Sigmoid colon (tissue), 4 donors: ENCODE measurements around the gene ID1.

Source experiments
- EP300 ChIP-seq, 4 donors: sonication (generic); formaldehyde crosslinking; IDR thresholded peaks; one replicate each; pipeline ENCODE4 v1.6.1; 2017; ENCODE audit warnings: antibody characterized with exemption in 4 of 4
- POLR2A ChIP-seq, 2 donors: fragments of 450-650 bp; IDR thresholded peaks; one replicate each; pipeline ENCODE4 v1.6.1; 2016; ENCODE audit warnings: antibody characterized with exemption in 2 of 2, mild to moderate bottlenecking in 2 of 2, moderate library complexity in 2 of 2
- POLR2AphosphoS5 ChIP-seq, 4 donors: sonication (generic); formaldehyde crosslinking; IDR thresholded peaks; one replicate each; pipeline ENCODE4 v1.6.1; 2017; ENCODE audit warnings: antibody characterized with exemption in 4 of 4
- TF ChIP-seq, protein P1 (sequence below), 4 experiments: fragments of 450-650 bp in 3 of 4; fragments of 200-600 bp in 1 of 4; IDR thresholded peaks; one replicate each; pipeline ENCODE4 v1.5.1; 2016 to 2019; ENCODE audit warnings: antibody characterized with exemption in 4 of 4, mild to moderate bottlenecking in 3 of 4, moderate library complexity in 2 of 4

DNA sequence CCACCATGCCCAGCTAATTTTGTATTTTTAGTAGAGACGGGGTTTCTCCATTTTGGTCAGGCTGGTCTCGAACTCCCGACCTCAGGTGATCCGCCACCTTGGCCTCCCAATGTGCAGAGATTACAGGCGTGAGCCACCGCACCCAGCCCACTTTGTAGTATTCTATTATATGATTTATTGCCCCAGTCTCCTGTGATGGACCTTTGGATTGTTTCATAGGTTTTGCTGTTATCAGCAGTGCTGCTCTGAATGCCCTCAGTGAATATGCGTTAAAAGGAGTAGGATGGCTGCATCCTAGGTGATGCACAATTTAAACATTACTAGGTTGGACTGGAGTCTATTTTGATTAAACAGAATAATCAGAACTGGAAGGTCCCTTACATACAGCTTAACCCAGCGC, 10.3 kb downstream of the ID1 start:
- TF ChIP-seq, protein P1, sequence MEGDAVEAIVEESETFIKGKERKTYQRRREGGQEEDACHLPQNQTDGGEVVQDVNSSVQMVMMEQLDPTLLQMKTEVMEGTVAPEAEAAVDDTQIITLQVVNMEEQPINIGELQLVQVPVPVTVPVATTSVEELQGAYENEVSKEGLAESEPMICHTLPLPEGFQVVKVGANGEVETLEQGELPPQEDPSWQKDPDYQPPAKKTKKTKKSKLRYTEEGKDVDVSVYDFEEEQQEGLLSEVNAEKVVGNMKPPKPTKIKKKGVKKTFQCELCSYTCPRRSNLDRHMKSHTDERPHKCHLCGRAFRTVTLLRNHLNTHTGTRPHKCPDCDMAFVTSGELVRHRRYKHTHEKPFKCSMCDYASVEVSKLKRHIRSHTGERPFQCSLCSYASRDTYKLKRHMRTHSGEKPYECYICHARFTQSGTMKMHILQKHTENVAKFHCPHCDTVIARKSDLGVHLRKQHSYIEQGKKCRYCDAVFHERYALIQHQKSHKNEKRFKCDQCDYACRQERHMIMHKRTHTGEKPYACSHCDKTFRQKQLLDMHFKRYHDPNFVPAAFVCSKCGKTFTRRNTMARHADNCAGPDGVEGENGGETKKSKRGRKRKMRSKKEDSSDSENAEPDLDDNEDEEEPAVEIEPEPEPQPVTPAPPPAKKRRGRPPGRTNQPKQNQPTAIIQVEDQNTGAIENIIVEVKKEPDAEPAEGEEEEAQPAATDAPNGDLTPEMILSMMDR (IDR thresholded peaks at IDR 0.05) = no peak
- TF ChIP-seq POLR2A (IDR thresholded peaks at IDR 0.05) (no peak), POLR2AphosphoS5 (IDR thresholded peaks at IDR 0.05) (no peak), EP300 (IDR thresholded peaks at IDR 0.05) (no peak)
